ENCODE data around the gene SH3GL3.

GRCh38 chr15:83592370-83593040, 145.4 kb downstream of the SH3GL3 start:
- TF ChIP-seq POLR2AphosphoS5 (IDR thresholded peaks at IDR 0.05; ENCODE audit: low read depth, low read length) (no peak), SPI1 (IDR thresholded peaks at IDR 0.05; ENCODE audit: low read depth, low read length) (no peak), PAX5 (IDR thresholded peaks at IDR 0.05; ENCODE audit: insufficient read depth, low read length, severe bottlenecking) (no peak), POLR2A (IDR thresholded peaks at IDR 0.05; ENCODE audit: low read depth, low read length) (no peak), TAF1 (IDR thresholded peaks at IDR 0.05; ENCODE audit: low read depth, low read length) (no peak)
